Measurements from ENCODE around the gene SDK2. TPM values are rescaled to one million over a fixed set of nuclear protein-coding genes. Genes with fewer than 3 reads are reported as not detected.
A peak's percentile ranks its signal among the peaks of the same experiment; 100 is the strongest.

Gene SDK2
- polyA plus RNA-seq, 1 donor from 2014 or later, result 3.3 TPM

DNA sequence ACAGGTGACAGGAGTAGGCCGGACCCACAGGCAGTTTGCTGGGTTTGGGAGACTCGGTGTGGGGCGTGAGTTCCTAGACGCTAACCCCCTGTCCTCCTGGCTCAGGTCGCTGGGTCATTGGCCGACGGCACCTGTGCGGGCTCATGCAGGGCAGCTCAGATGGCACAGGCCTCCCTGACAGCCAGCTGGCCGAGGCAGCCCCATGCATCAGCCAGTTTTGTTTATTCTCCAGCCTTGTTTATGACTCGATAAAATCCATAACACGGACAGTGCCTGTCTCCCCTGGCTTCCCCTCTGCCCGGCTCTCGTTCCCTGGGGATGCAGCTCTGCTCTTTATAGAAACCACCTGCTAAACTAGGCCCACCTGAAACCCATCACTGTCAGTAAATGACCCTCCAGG lies 46.0 kb downstream of the SDK2 start:
- Mint-ChIP-seq H3K27ac (peak overlapping the region in 2 of 3 donors; percentile 45 to 63), H3K9me3 (peaks cover 0 to 2% (median 0%) of the 10 kb centered on the region in 3 donors), H3K4me1 (peaks cover 7 to 30% (median 18%) of the 10 kb centered on the region in 3 donors), H3K27me3 (no peaks in the 10 kb centered on the region), H3K4me3 (no peak overlapping the region), H3K36me3 (peaks cover 2% of the 10 kb centered on the region)

DNA sequence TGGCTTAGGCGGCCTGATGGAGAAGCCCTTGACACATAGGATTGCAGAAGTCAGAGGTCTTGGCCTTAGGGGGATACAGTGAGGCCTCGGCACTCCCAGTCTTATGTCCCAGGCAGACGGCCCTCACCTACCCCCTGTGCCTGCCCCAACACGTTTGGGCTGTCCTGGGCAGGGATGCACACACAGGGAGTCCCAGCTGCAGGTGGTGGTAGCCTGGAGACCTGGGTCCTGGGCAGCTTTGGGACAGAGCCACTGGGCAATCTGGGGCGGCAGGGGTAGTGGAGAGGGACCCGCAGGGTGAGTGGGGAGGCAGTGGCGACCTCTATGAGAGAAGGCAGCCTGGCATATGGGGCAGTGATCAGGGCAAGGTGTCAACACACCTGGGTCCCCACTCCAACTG lies 48.3 kb downstream of the SDK2 start:
- Mint-ChIP-seq H3K4me1 (peaks cover 23 to 53% (median 39%) of the 10 kb centered on the region in 3 donors), H3K4me3 (peak overlapping the region in 2 of 4 donors; percentile 8 to 41), H3K9me3 (no peaks in the 10 kb centered on the region), H3K27me3 (no peaks in the 10 kb centered on the region), H3K27ac (peak overlapping the region in 2 of 3 donors; percentile 59 to 89), H3K36me3 (peaks cover 3% of the 10 kb centered on the region)

DNA sequence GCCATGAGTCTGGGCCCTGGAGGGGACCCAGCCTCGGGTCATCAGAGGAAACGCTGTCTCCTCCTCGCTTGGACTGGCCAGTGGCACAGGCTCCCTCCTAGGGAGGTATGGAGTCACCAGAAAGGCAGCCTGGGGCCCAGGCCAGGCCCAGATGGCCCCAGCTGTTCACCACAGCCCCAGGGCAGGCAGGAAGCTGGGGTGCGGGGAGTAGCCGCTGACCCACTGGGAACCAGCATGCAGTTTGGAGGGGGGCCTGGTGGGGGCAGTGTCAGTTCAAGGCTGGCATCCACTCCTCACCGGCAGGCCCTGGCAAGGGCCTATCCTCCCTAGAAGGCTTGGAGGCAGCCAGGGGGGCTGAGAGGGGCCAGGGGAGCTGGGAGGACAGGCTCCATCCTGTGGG lies 48.8 kb downstream of the SDK2 start:
- Mint-ChIP-seq H3K4me3 (peak overlapping the region in 1 of 4 donors; percentile 8), H3K27me3 (no peaks in the 10 kb centered on the region), H3K4me1 (peaks cover 25 to 55% (median 42%) of the 10 kb centered on the region in 3 donors), H3K9me3 (no peaks in the 10 kb centered on the region), H3K36me3 (peaks cover 3% of the 10 kb centered on the region), H3K27ac (peak overlapping the region; percentile 53 to 89 (median 88))

DNA sequence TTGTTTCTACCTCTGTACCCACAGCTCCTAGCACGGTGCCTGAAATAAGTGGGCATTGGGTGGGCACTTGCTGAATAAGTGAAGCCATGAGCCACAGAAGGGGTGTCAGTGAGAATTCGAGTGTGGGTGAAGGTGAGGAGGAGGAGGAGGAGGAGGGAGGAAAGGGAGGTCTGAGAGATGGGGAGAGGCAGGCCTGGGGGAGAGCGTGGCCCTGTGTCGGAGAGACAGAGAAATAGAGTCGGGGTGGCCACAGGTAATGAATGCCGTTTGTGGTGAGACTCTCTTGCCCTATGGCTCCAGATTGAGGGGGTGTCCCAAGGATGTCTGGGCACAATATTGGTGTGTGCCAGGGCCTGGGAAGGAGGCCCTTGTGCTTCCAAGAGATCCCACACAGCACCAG lies 49.2 kb downstream of the SDK2 start:
- H3K4me3 Mint-ChIP-seq, result peak overlapping the region in 1 of 4 donors; percentile 64
- no peaks in the 10 kb centered on the region for H3K9me3 Mint-ChIP-seq
- peaks cover 29 to 59% (median 45%) of the 10 kb centered on the region in 3 donors for H3K4me1 Mint-ChIP-seq
- H3K27me3 Mint-ChIP-seq, result no peaks in the 10 kb centered on the region
- peak overlapping the region; percentile 53 to 94 (median 88) for H3K27ac Mint-ChIP-seq
- H3K36me3 Mint-ChIP-seq, result peaks cover 3% of the 10 kb centered on the region

DNA sequence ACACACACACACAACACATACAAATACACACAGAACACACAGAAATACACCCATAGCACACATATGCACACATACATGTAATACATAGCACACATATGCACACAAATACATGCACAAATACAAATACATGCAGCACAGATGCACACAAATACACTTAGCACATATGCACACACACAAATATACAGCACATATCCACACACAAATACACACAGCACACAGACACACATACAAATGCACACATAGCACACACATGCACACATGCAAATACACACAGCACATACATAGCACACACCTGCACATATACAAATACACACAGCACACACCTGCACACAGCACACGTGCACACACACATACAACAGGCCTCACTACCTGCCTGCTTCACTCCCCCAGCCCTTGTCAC lies 49.6 kb downstream of the SDK2 start:
- peak overlapping the region; percentile 88 to 94 (median 94) for H3K27ac Mint-ChIP-seq
- peak overlapping the region in 2 of 4 donors; percentile 19 to 64 for H3K4me3 Mint-ChIP-seq
- H3K36me3 Mint-ChIP-seq, result peaks cover 3% of the 10 kb centered on the region
- no peaks in the 10 kb centered on the region for H3K27me3 Mint-ChIP-seq
- peaks cover 34 to 63% (median 48%) of the 10 kb centered on the region in 3 donors for H3K4me1 Mint-ChIP-seq
- H3K9me3 Mint-ChIP-seq, result no peaks in the 10 kb centered on the region

DNA sequence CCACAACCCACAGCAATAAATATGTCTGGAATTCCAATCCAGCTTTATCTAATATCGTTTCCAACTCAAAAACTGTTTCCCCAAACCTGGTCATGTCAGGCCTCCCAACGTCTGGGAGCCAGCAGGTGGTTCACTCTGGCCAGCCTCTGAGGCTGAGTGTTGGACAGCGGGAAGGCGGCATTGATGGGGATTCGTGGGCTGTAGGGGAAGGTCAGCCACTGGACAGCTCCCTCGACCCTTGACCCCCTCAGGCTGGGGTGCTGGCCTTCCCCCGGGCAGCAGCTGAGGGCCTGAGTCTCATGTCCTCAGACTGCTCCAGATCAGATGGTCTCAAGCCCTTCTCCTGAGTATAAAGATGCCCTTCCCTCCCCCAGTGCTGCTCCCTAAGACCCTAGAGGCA lies 50.2 kb downstream of the SDK2 start:
- peaks cover 40 to 67% (median 53%) of the 10 kb centered on the region in 3 donors for H3K4me1 Mint-ChIP-seq
- peaks cover 3% of the 10 kb centered on the region for H3K36me3 Mint-ChIP-seq
- H3K27me3 Mint-ChIP-seq, result no peaks in the 10 kb centered on the region
- peak overlapping the region; percentile 88 to 94 (median 94) for H3K27ac Mint-ChIP-seq
- peak overlapping the region in 3 of 4 donors; percentile 19 to 64 (median 24) for H3K4me3 Mint-ChIP-seq
- no peaks in the 10 kb centered on the region for H3K9me3 Mint-ChIP-seq

DNA sequence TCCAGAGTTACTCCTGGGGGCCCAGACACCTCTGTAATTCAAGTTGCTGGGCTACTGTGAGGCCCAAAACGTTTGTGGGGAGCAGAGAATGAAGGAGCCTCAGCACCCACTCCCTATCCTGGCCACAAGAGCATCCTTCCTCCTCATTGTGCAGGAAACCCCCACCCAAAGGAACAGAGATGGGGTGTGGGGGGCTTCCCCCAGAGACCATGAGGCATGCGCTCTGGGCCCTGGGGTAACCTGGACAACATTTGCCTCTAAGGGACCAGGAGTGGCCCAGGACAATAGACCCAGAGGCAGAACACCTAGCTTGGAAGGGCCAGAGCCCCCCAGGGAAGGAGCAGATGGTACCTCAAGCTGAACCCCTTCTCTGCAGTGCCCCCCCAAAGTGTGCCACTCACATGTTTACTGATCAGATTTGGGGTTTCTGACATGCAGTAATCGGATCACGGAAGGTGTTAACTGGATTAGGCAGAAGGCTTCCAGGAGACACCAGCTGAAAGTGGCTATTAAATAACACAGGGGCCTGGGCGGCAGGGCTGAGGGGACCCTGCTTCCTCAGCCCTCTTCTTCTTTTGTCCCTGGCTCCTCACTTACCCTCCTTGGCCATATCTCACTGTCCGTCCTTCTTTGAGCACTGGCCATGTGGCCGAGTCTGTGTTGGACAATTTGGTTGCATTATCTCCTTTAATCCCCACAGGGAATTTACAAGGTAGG lies 50.8 kb downstream of the SDK2 start:
- Mint-ChIP-seq H3K36me3 (peaks cover 3% of the 10 kb centered on the region), H3K4me3 (peak overlapping the region; percentile 11 to 92 (median 62)), H3K27me3 (no peaks in the 10 kb centered on the region), H3K27ac (peak overlapping the region; percentile 88 to 94 (median 92)), H3K4me1 (peaks cover 46 to 70% (median 57%) of the 10 kb centered on the region in 3 donors), H3K9me3 (no peaks in the 10 kb centered on the region)

DNA sequence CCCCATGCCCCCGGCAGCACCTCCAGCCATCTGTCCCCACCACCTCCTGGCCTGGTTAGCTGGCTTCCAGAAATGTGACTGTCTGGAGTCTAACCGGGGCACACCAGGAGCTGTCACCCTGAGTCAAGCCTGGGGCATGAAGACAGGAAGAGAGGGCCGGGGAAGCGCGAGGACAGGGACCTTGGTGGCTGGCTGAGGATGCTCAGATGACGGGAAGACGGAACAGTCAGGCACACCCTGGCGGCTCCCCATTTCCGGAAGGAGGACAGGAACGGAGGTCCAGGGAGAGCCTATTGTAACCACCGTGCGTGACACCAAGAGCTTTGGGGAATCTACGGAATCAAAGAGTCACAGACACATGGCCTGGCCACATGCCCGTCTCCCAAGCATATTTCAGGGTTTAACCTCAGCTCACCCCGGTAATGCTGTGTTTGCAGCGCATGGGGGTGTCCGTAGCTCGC lies 51.7 kb downstream of the SDK2 start:
- H3K36me3 Mint-ChIP-seq, result peaks cover 3% of the 10 kb centered on the region
- H3K4me1 Mint-ChIP-seq, result peaks cover 53 to 76% (median 62%) of the 10 kb centered on the region in 3 donors
- peak overlapping the region in 3 of 4 donors; percentile 72 to 93 (median 92) for H3K4me3 Mint-ChIP-seq
- no peaks in the 10 kb centered on the region for H3K27me3 Mint-ChIP-seq
- H3K9me3 Mint-ChIP-seq, result no peaks in the 10 kb centered on the region
- peak overlapping the region; percentile 88 to 96 (median 94) for H3K27ac Mint-ChIP-seq

DNA sequence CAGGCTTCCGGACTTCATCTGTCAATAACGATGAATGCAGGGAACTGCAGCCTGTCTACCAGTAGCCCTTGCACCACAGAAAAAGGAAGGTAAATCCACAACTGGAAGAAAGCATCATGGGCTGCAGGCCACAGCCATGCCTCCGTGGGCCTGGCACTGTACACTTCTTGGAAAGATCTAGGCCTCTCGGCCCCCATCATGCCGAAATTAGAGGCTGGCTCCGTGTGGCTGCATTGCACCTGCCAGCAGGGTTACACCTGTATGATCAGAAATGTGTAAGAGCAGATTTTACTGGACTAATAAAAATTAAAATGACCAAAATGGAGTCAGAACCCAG lies 52.2 kb downstream of the SDK2 start:
- Mint-ChIP-seq H3K9me3 (no peaks in the 10 kb centered on the region), H3K4me1 (peaks cover 55 to 79% (median 64%) of the 10 kb centered on the region in 3 donors), H3K4me3 (peak overlapping the region; percentile 72 to 93 (median 85)), H3K27ac (peak overlapping the region; percentile 88 to 96 (median 94)), H3K36me3 (peaks cover 3% of the 10 kb centered on the region), H3K27me3 (no peaks in the 10 kb centered on the region)

DNA sequence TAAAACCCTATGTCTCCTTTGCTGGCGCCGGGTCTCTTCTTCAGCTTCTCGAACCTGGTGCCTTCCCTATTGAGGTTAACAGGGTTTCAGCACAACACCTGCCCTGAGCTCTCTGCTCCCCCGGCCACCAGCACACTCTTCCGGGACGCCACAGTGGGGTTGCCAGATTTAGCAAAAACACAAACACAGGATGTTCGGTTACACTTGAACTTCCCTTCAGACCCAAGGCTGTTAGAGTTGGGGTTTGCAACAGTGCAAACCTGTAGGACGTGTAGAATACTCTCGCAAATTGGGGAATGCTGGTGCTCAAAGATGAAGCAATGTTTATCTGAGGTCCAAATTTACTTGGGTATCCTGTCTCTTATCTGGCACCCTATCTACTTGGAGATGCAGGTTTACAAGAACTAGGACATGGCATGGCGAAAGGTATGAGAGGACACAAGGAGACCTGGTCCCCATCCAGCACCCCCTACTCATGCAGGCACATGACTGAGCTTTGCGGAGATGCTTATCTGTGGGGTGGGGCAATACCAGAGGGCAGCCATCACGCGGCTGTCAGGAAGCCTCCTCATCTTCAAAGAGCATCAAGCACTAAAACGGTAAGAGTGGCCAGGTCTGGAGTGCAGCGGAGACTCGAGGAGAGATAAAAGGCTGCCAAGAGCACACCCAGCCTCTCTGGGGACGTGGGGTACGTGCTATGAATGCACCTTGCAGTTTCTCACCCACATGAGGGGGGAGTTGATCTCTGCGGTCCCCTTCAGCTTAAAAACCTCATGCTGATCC lies 52.8 kb downstream of the SDK2 start:
- H3K27ac Mint-ChIP-seq, result peak overlapping the region; percentile 88 to 96 (median 94)
- no peaks in the 10 kb centered on the region for H3K27me3 Mint-ChIP-seq
- H3K9me3 Mint-ChIP-seq, result no peaks in the 10 kb centered on the region
- peaks cover 55 to 82% (median 63%) of the 10 kb centered on the region in 3 donors for H3K4me1 Mint-ChIP-seq
- peak overlapping the region; percentile 72 to 93 (median 85) for H3K4me3 Mint-ChIP-seq
- H3K36me3 Mint-ChIP-seq, result peaks cover 2% of the 10 kb centered on the region

DNA sequence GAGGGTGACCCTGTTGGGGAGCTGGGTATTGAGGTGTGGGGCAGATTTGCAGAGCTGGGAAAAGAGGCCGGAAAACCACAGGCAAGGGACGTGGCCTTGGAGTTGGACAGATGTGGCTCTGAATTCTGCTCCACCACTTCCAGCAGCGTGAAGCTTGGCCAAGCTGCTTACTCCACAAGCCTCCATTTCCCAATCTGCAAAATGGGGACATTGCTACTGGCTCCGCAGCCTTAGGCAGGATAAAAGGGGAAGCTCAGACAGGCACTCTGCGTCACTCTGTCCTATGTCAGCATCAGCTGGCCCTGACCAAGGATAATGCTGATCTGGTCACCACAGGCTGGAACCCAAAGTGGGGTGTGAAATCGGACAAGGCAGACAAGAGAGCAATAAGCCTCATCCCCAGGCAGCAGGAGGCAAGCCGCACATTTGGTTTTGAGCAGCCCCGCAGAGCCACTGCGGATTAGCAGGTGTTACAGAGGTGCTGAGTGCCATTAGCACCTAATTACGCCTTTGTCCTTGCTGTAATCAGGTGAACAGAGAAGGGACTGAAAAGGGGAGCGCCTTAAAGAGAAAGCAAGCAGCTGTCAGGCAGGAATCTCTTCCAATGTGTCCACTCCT lies 54.8 kb downstream of the SDK2 start:
- peak overlapping the region; percentile 69 to 90 (median 88) for H3K27ac Mint-ChIP-seq
- H3K27me3 Mint-ChIP-seq, result no peaks in the 10 kb centered on the region
- H3K9me3 Mint-ChIP-seq, result no peaks in the 10 kb centered on the region
- H3K36me3 Mint-ChIP-seq, result peaks cover 2% of the 10 kb centered on the region
- H3K4me1 Mint-ChIP-seq, result peaks cover 61 to 81% (median 66%) of the 10 kb centered on the region in 3 donors
- peak overlapping the region in 3 of 4 donors; percentile 72 to 91 (median 78) for H3K4me3 Mint-ChIP-seq

DNA sequence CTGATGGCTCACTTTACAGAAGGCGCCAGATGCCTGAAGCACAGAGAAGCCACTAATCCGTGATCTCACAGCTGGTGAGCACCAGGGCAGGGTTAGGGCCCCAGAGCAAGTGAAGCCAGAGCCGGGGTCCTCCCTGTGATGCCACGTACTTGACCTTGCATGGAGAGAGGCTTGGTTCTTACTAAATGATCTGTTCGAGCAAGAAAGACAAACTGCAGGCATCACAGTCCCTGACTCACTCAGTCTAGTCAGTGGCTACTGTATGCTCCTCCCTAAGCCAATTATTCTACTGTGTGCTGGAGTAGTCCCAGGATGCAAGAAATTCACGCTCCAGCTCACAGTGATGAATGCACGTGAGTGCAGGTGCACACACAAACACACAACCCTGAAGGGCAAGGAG lies 55.4 kb downstream of the SDK2 start:
- peaks cover 59 to 76% (median 66%) of the 10 kb centered on the region in 3 donors for H3K4me1 Mint-ChIP-seq
- H3K36me3 Mint-ChIP-seq, result peaks cover 2% of the 10 kb centered on the region
- peak overlapping the region; percentile 69 to 90 (median 88) for H3K27ac Mint-ChIP-seq
- no peaks in the 10 kb centered on the region for H3K27me3 Mint-ChIP-seq
- no peaks in the 10 kb centered on the region for H3K9me3 Mint-ChIP-seq
- H3K4me3 Mint-ChIP-seq, result peak overlapping the region; percentile 16 to 91 (median 71)

DNA sequence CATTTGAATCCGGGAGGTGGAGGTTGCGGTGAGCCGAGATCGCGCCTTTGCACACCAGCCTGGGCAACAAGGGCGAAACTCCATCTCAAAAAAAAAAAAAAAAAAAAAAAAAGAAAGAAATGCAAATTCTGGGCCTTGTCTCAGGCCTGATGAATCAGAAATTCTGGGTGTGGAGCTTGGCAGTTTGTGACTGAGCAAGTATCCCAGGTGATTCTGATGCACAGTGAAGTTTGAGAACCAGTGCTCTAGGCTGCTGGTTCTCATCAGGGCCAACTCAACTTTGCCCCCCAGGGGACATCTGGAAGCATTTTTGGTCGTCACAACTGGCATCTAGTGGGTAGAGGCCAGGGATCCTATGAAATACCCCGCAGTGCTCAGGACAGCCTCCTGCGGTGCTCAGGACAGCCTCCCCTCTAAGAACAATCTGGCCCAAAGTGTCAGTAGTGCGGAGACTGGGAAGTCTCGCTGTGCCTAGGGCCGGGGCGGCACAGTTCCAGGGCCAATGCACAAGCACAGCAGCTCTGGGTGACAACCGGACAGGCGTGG lies 55.9 kb downstream of the SDK2 start:
- Mint-ChIP-seq H3K27me3 (no peaks in the 10 kb centered on the region), H3K4me3 (peak overlapping the region; percentile 16 to 91 (median 45))

DNA sequence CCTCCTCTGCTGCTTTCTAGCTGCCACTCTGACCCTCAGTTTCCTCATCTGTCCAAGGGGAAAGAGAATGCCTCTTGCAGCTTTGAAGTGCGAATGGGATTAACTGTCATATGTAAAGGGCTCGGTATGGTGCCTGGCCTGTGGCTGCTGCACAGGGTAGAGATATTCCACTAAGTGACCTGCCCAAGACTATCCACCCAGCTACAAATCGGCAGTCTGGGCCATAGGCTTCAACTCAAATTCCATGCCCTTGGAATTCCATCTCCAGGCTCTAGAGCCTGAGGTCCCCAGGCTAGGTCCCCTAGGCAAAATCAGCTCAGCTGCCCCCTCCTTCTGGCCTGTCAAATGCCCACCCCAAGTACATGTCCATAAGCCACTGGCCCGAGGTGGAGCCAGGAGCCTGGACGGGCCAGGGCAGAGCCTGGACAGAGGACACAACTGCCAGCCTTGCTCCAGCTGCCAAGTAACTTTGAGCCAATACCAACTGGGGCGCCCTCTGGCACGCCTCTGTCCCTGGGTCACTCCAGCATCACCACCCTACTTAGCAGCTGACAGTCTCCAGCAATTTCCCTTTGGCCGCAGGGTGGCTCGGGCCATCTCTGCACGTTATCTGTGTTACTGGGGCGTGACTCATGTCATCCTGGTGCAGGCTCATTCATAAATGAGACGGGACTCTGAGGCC lies 57.2 kb downstream of the SDK2 start:
- Mint-ChIP-seq H3K4me1 (peaks cover 58 to 65% (median 62%) of the 10 kb centered on the region in 3 donors), H3K36me3 (peaks cover 2% of the 10 kb centered on the region), H3K9me3 (no peaks in the 10 kb centered on the region), H3K27ac (peak overlapping the region; percentile 18 to 88 (median 88)), H3K27me3 (no peaks in the 10 kb centered on the region), H3K4me3 (peak overlapping the region in 1 of 4 donors; percentile 83)

More for the DNA sequence above, 55.9 kb downstream of the SDK2 start:
- Mint-ChIP-seq H3K36me3 (peaks cover 2% of the 10 kb centered on the region), H3K4me1 (peaks cover 59 to 72% (median 65%) of the 10 kb centered on the region in 3 donors), H3K9me3 (no peaks in the 10 kb centered on the region), H3K27ac (peak overlapping the region; percentile 69 to 90 (median 88))
